ENCODE data around the gene RPL18A.

The RPL18A gene

DNA sequence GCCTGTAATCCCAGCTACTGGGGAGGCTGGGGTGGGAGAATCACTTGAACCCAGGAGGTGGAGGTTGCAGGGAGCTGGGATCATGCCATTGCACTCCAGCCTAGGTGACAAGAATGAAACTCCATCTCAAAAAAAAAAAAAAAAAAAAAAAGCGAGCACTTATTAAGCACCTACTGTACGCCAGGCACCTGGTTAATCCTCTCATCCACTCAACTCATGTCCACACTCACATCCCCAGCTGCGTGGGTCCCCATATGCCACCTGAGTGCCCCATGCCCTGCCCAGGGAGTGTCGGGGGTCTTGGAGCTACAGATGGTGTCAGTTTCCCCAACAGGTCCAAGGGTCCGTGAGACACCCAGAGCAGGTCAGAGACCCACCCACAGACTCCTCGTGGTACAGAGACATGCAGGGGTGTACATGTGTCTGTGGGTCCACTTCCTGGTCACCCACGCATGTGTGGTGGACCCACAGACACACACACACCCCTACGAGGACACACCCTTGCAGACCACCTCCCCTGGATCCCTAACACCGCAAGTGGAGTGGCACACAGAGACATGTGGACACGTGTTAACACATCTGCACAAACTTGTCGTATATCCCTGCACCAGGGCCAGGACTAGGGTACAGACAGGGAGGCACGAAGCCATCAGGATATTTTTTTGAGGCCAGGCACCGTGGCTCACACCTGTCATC lies 41.9 kb upstream of the RPL18A start:
- no CpG with 5 or more reads among the region's 13 CpGs for WGBS, 2 donors (ENCODE audit: extremely low coverage in 2 of 2, insufficient read length in 2 of 2, insufficient replicate concordance in 1 of 2)
- Histone ChIP-seq H3K4me2 (ENCODE audit: insufficient read depth, low read length, poor library complexity, severe bottlenecking) (no peak overlapping the region), H3K27ac (replicated peaks; ENCODE audit: low read length) (no peak overlapping the region)

DNA sequence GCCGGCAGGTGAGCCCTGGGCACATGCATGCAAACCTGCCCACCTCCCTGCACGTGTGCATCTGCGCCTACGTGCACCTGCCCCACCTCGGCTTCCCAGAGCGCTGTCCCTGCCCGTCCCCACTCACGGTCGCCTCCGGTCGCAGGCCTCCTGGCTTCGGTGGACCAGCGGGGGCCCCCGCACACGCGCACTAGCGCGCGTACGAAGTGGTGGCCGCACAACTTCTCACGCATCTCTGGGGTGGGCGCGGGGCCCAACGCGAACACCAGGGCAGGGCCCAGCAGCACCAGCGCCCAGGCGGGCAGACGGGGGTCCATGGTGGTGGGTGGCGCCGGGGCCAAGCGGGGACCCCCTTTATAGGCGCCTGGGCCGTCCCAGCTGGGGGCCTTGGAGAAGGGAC lies 38.5 kb upstream of the RPL18A start, which contains the start of gene INSL3:
Gene INSL3 (minus strand): TSS at position 330 of the 400 bp plus-strand sequence. CDS start 13 bp downstream, at position 317.
- no peak within 1 kb of the TSS for H2BK120ac ChIP-seq (ENCODE audit: low read depth, low read length)
- no peak for DNase-seq (ENCODE audit: low spot score)
- no peaks in the 10 kb centered on the region for H3K36me3 ChIP-seq (replicated peaks in 1 of 2; ENCODE audit: control insufficient read depth in 2 of 2, insufficient read depth in 2 of 2, low read length in 2 of 2)
- peak within 1 kb of the TSS; percentile 10 for H2BK12ac ChIP-seq (ENCODE audit: low read length)
- no peak within 1 kb of the TSS for H3K14ac ChIP-seq (ENCODE audit: low read length)
- no peak within 1 kb of the TSS for H2BK5ac ChIP-seq (ENCODE audit: low read length)
- WGBS, 2 donors (ENCODE audit: extremely low coverage in 2 of 2, insufficient read length in 2 of 2, insufficient replicate concordance in 1 of 2): no CpG with 5 or more reads among the region's 34 CpGs
- no peak within 1 kb of the TSS for H2AFZ ChIP-seq (ENCODE audit: low read length)
- peak within 1 kb of the TSS; percentile 43 for H4K8ac ChIP-seq (ENCODE audit: low read depth, low read length)
- H3K9me3 ChIP-seq (replicated peaks in 1 of 2; ENCODE audit: control insufficient read depth in 2 of 2, insufficient read depth in 1 of 2, low read depth in 1 of 2, low read length in 2 of 2): no peaks in the 10 kb centered on the region
- H2BK15ac ChIP-seq (ENCODE audit: low read length): no peak within 1 kb of the TSS
- H3K4ac ChIP-seq (ENCODE audit: low read length): no peak within 1 kb of the TSS
- no peaks in the 10 kb centered on the region for H3K79me1 ChIP-seq (ENCODE audit: low read depth, low read length)
- H3K9ac ChIP-seq (ENCODE audit: low read depth, low read length, poor library complexity): peak within 1 kb of the TSS; percentile 44
- no peaks in the 10 kb centered on the region for H3K27me3 ChIP-seq (ENCODE audit: control insufficient read depth in 3 of 3, insufficient read depth in 3 of 3, low read depth in 1 of 3, low read length in 3 of 3)
- no peak within 1 kb of the TSS for H4K91ac ChIP-seq (ENCODE audit: low read depth, low read length, poor library complexity)
- no peak within 1 kb of the TSS for H3K4me3 ChIP-seq (ENCODE audit: low read length in 2 of 2)
- H3K4me2 ChIP-seq (ENCODE audit: insufficient read depth, low read length, poor library complexity, severe bottlenecking): no peak within 1 kb of the TSS
- no peaks in the 10 kb centered on the region for H3K4me1 ChIP-seq (ENCODE audit: control insufficient read depth in 2 of 2, insufficient read depth in 1 of 2, low read depth in 1 of 2, low read length in 2 of 2)
- H3K18ac ChIP-seq (ENCODE audit: low read length): peak within 1 kb of the TSS; percentile 80
- H3K27ac ChIP-seq (replicated peaks; ENCODE audit: low read length): no peak within 1 kb of the TSS
- H3K23ac ChIP-seq (ENCODE audit: low read depth, low read length, poor library complexity): peak within 1 kb of the TSS; percentile 89
- H2AK5ac ChIP-seq (ENCODE audit: low read depth, low read length): no peak within 1 kb of the TSS

More for the DNA sequence above, 41.9 kb upstream of the RPL18A start:
- no peak overlapping the region for H2BK120ac ChIP-seq (ENCODE audit: low read depth, low read length)
- H3K36me3 ChIP-seq (replicated peaks in 1 of 2; ENCODE audit: control insufficient read depth in 2 of 2, insufficient read depth in 2 of 2, low read length in 2 of 2): no peaks in the 10 kb centered on the region
- H4K91ac ChIP-seq (ENCODE audit: low read depth, low read length, poor library complexity): no peak overlapping the region
- peak overlapping the region in 1 of 2 donors; percentile 50 for H3K4me3 ChIP-seq (ENCODE audit: low read length in 2 of 2)
- no peak overlapping the region for H3K14ac ChIP-seq (ENCODE audit: low read length)
- no peak overlapping the region for H3K18ac ChIP-seq (ENCODE audit: low read length)
- H3K23ac ChIP-seq (ENCODE audit: low read depth, low read length, poor library complexity): no peak overlapping the region
- H2BK5ac ChIP-seq (ENCODE audit: low read length): no peak overlapping the region
- no peak overlapping the region for H4K8ac ChIP-seq (ENCODE audit: low read depth, low read length)
- peak overlapping the region; percentile 60 for H3K9ac ChIP-seq (ENCODE audit: low read depth, low read length, poor library complexity)
- no peak overlapping the region for H2BK15ac ChIP-seq (ENCODE audit: low read length)
- DNase-seq (ENCODE audit: low spot score): no peak
- no peak overlapping the region for H2AFZ ChIP-seq (ENCODE audit: low read length)
- no peak overlapping the region for H2BK12ac ChIP-seq (ENCODE audit: low read length)
- no peaks in the 10 kb centered on the region for H3K9me3 ChIP-seq (replicated peaks in 1 of 2; ENCODE audit: control insufficient read depth in 2 of 2, insufficient read depth in 1 of 2, low read depth in 1 of 2, low read length in 2 of 2)
- H2AK5ac ChIP-seq (ENCODE audit: low read depth, low read length): no peak overlapping the region
- peaks cover 0 to 5% (median 1%) of the 10 kb centered on the region in 3 experiments for H3K27me3 ChIP-seq (ENCODE audit: control insufficient read depth in 3 of 3, insufficient read depth in 3 of 3, low read depth in 1 of 3, low read length in 3 of 3)
- H3K4ac ChIP-seq (ENCODE audit: low read length): no peak overlapping the region
- no peaks in the 10 kb centered on the region for H3K79me1 ChIP-seq (ENCODE audit: low read depth, low read length)
- no peaks in the 10 kb centered on the region for H3K4me1 ChIP-seq (ENCODE audit: control insufficient read depth in 2 of 2, insufficient read depth in 1 of 2, low read depth in 1 of 2, low read length in 2 of 2)

DNA sequence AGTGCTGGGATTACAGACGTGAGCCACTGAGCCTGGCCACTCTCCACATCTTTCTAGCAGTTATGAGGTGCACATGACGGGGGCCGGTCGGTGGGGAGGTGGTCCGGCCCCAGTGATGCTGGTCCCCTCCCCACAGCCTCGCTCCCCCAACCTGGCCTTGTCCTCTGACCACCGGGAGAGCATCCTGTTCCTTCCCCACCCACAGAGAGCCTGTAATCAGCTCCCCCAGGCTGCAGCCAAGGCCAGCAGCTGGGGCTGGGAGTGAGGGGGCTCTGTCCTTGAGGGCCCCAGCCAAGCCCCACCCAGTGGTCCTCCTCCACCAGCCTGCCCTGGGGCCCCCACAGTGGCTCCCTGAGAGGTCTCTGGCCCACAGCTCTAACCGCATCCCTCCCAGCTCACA lies 35.4 kb upstream of the RPL18A start:
- no peak overlapping the region for H3K14ac ChIP-seq (ENCODE audit: low read length)
- H3K23ac ChIP-seq (ENCODE audit: low read depth, low read length, poor library complexity): no peak overlapping the region
- WGBS, 2 donors (ENCODE audit: extremely low coverage in 2 of 2, insufficient read length in 2 of 2, insufficient replicate concordance in 1 of 2): no CpG with 5 or more reads among the region's 8 CpGs
- H3K4me3 ChIP-seq (ENCODE audit: low read length in 2 of 2): no peak overlapping the region
- no peak overlapping the region for H3K18ac ChIP-seq (ENCODE audit: low read length)
- peak overlapping the region; percentile 14 for H2BK5ac ChIP-seq (ENCODE audit: low read length)
- H3K9me3 ChIP-seq (replicated peaks in 1 of 2; ENCODE audit: control insufficient read depth in 2 of 2, insufficient read depth in 1 of 2, low read depth in 1 of 2, low read length in 2 of 2): no peaks in the 10 kb centered on the region
- no peak overlapping the region for H4K91ac ChIP-seq (ENCODE audit: low read depth, low read length, poor library complexity)
- H3K27ac ChIP-seq (replicated peaks; ENCODE audit: low read length): no peak overlapping the region
- H4K8ac ChIP-seq (ENCODE audit: low read depth, low read length): no peak overlapping the region
- no peak for DNase-seq (ENCODE audit: low spot score)
- no peaks in the 10 kb centered on the region for H3K4me1 ChIP-seq (ENCODE audit: control insufficient read depth in 2 of 2, insufficient read depth in 1 of 2, low read depth in 1 of 2, low read length in 2 of 2)
- H2AK5ac ChIP-seq (ENCODE audit: low read depth, low read length): peak overlapping the region; percentile 81
- H3K9ac ChIP-seq (ENCODE audit: low read depth, low read length, poor library complexity): no peak overlapping the region
- no peak overlapping the region for H2BK120ac ChIP-seq (ENCODE audit: low read depth, low read length)
- no peak overlapping the region for H2AFZ ChIP-seq (ENCODE audit: low read length)
- H3K36me3 ChIP-seq (replicated peaks in 1 of 2; ENCODE audit: control insufficient read depth in 2 of 2, insufficient read depth in 2 of 2, low read length in 2 of 2): no peaks in the 10 kb centered on the region
- H2BK15ac ChIP-seq (ENCODE audit: low read length): no peak overlapping the region
- no peaks in the 10 kb centered on the region for H3K79me1 ChIP-seq (ENCODE audit: low read depth, low read length)
- no peak overlapping the region for H3K4me2 ChIP-seq (ENCODE audit: insufficient read depth, low read length, poor library complexity, severe bottlenecking)
- no peak overlapping the region for H2BK12ac ChIP-seq (ENCODE audit: low read length)
- no peaks in the 10 kb centered on the region for H3K27me3 ChIP-seq (ENCODE audit: control insufficient read depth in 3 of 3, insufficient read depth in 3 of 3, low read depth in 1 of 3, low read length in 3 of 3)
- H3K4ac ChIP-seq (ENCODE audit: low read length): no peak overlapping the region

- H3K9ac ChIP-seq (ENCODE audit: low read depth, low read length, poor library complexity): no peak overlapping the region
- no peak overlapping the region for H4K91ac ChIP-seq (ENCODE audit: low read depth, low read length, poor library complexity)
- no CpG with 5 or more reads among the region's 13 CpGs for WGBS, 2 donors (ENCODE audit: extremely low coverage in 2 of 2, insufficient read length in 2 of 2, insufficient replicate concordance in 1 of 2)
- no peak overlapping the region for H2BK15ac ChIP-seq (ENCODE audit: low read length)
- no peaks in the 10 kb centered on the region for H3K36me3 ChIP-seq (replicated peaks in 1 of 2; ENCODE audit: control insufficient read depth in 2 of 2, insufficient read depth in 2 of 2, low read length in 2 of 2)
- H3K9me3 ChIP-seq (replicated peaks in 1 of 2; ENCODE audit: control insufficient read depth in 2 of 2, insufficient read depth in 1 of 2, low read depth in 1 of 2, low read length in 2 of 2): no peaks in the 10 kb centered on the region
- H2BK120ac ChIP-seq (ENCODE audit: low read depth, low read length): no peak overlapping the region
- peak overlapping the region; percentile 64 for H3K18ac ChIP-seq (ENCODE audit: low read length)
- no peak overlapping the region for H3K27ac ChIP-seq (replicated peaks; ENCODE audit: low read length)
- H3K4me1 ChIP-seq (ENCODE audit: control insufficient read depth in 2 of 2, insufficient read depth in 1 of 2, low read depth in 1 of 2, low read length in 2 of 2): peaks cover 0 to 8% of the 10 kb centered on the region in 2 donors
- no peak overlapping the region for H3K4ac ChIP-seq (ENCODE audit: low read length)
- H4K8ac ChIP-seq (ENCODE audit: low read depth, low read length): no peak overlapping the region
- H2BK12ac ChIP-seq (ENCODE audit: low read length): peak overlapping the region; percentile 73
- peak overlapping the region; percentile 70 for H2AK5ac ChIP-seq (ENCODE audit: low read depth, low read length)
- H2AFZ ChIP-seq (ENCODE audit: low read length): no peak overlapping the region
- no peak overlapping the region for H3K4me3 ChIP-seq (ENCODE audit: low read length in 2 of 2)
- no peaks in the 10 kb centered on the region for H3K79me1 ChIP-seq (ENCODE audit: low read depth, low read length)
- peak overlapping the region; percentile 82 for H2BK5ac ChIP-seq (ENCODE audit: low read length)
- DNase-seq (ENCODE audit: low spot score): no peak
- no peak overlapping the region for H3K23ac ChIP-seq (ENCODE audit: low read depth, low read length, poor library complexity)
- no peak overlapping the region for H3K14ac ChIP-seq (ENCODE audit: low read length)
- no peak overlapping the region for H3K4me2 ChIP-seq (ENCODE audit: insufficient read depth, low read length, poor library complexity, severe bottlenecking)
- no peaks in the 10 kb centered on the region for H3K27me3 ChIP-seq (ENCODE audit: control insufficient read depth in 3 of 3, insufficient read depth in 3 of 3, low read depth in 1 of 3, low read length in 3 of 3)
Observed at GRCh38 chr19:17826508-17827056, 33.1 kb upstream of the RPL18A start.

All from neuronal stem cell (in vitro differentiated cells).